Activated naive CD4-positive, alpha-beta T cell treated with anti-CD3 and anti-CD28 coated beads, Interleukin-2, amount 50 U/mL, for 72 hours (primary cell): ENCODE measurements around the gene BAK1. TPM values are rescaled to one million over a fixed set of nuclear protein-coding genes. Genes with fewer than 3 reads are reported as not detected.

Source experiments
- ATAC-seq, 2 donors: fragments of 150-1000 bp; cut with Tn5 transposase; 2 replicates each; pipeline ENCODE4 v1.10.0; 2021; ENCODE audit warnings: mild to moderate bottlenecking in 2 of 2, moderate library complexity in 2 of 2
- DNase-seq, 2 donors: peaks; one replicate each; pipeline ENCODE4 v3.0.0; 2021 to 2022; ENCODE audit warnings: low spot score in 2 of 2
- H3K27ac Mint-ChIP-seq, 2 donors: one replicate each; pipeline ENCODE4 v1.8.0; 2022; ENCODE audit warnings: mild to moderate bottlenecking in 2 of 2, mixed read lengths in 2 of 2
- H3K36me3 Mint-ChIP-seq, 2 donors: one replicate each; pipeline ENCODE4 v1.8.0; 2022; ENCODE audit warnings: mixed read lengths in 2 of 2
- H3K9me3 Mint-ChIP-seq, 2 donors: one replicate each; pipeline ENCODE4 v1.8.0; 2022; ENCODE audit warnings: mixed read lengths in 2 of 2
- total RNA-seq, 2 donors: library from RNA; stranded (reverse); gene quantifications; one replicate each; pipeline ENCODE4 v1.2.3, GENCODE V29; 2022

BAK1 gene
- total RNA-seq, 2 donors from 2014 or later: 43.8 to 57.0 TPM

DNA sequence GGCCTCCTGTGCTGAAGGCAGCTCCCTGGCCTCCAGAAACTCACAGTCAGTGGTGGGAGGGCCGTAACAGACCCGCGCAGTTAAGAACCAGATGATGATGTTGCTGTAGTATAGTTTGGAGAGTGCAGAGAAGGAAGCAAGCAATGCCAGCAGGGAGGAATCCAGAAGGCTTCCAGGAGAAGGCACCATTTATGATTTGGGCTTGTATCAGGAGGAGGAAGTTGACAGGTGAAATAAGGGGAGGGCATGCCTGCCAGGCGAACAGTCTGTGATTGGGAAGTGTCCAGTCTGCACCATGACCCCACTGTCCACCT is 13.3 kb upstream of the BAK1 start:
- ATAC-seq: no peak
- DNase-seq: no peak
- Mint-ChIP-seq H3K9me3 (peaks cover 0 to 4% of the 10 kb centered on the region in 2 donors), H3K36me3 (peaks cover 0 to 4% of the 10 kb centered on the region in 2 donors), H3K27ac (no peak overlapping the region)

- DNase-seq: peak in 1 of 2 donors; percentile 41
- peak; percentile 52 to 65 for ATAC-seq
- Mint-ChIP-seq H3K27ac (peak overlapping the region; percentile 46 to 67), H3K36me3 (peaks cover 0 to 4% of the 10 kb centered on the region in 2 donors), H3K9me3 (peaks cover 0 to 4% of the 10 kb centered on the region in 2 donors)
Observed at GRCh38 chr6:33592595-33593413, 12.7 kb upstream of the BAK1 start.

GRCh38 chr6:33592280-33592594 is 12.2 kb upstream of the BAK1 start:
- no peak for ATAC-seq

DNA sequence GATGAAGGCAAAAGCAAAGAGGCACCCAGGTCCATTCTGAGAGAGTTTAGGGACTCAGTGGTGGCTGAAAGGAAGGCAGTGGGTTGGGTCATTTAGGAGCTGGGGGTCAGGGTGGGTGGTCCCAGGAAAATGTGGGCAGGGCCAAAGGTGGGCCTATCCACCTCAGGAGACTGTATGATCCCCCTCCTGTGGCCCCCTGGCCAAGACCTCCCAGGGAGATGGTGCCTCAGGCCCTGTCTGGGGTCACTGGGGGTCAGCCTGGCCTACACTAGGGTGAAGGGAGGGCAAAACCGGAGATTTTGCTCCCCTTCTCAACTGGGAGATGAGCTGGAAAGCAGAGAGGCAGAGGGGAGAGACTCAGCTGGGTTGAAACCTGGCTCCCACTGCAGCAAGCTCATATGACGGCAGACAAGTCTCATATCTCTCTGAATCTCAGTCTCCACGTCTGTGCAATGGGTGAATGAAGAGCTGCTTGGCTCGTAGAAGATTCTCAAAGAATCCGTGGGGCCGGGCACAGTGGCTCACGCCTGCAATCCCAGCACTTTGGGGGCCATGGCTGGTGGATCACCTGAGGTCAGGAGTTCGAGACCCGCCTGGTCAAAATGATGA is 11.5 kb upstream of the BAK1 start:
- ATAC-seq: no peak
- DNase-seq: no peak
- peak overlapping the region in 1 of 2 donors; percentile 78 for H3K27ac Mint-ChIP-seq
- peaks cover 0 to 4% of the 10 kb centered on the region in 2 donors for H3K9me3 Mint-ChIP-seq
- H3K36me3 Mint-ChIP-seq: peaks cover 0 to 4% of the 10 kb centered on the region in 2 donors

More at GRCh38 chr6:33592280-33592594, 12.2 kb upstream of the BAK1 start:
- peaks cover 0 to 4% of the 10 kb centered on the region in 2 donors for H3K9me3 Mint-ChIP-seq
- H3K36me3 Mint-ChIP-seq: peaks cover 0 to 4% of the 10 kb centered on the region in 2 donors
- no peak for DNase-seq
- peak overlapping the region; percentile 5 to 67 for H3K27ac Mint-ChIP-seq

GRCh38 chr6:33590531-33591198 is 10.6 kb upstream of the BAK1 start:
- Mint-ChIP-seq H3K36me3 (peaks cover 0 to 4% of the 10 kb centered on the region in 2 donors), H3K27ac (peak overlapping the region in 1 of 2 donors; percentile 78), H3K9me3 (peaks cover 0 to 4% of the 10 kb centered on the region in 2 donors)
- ATAC-seq (no peak), DNase-seq (no peak)

DNA sequence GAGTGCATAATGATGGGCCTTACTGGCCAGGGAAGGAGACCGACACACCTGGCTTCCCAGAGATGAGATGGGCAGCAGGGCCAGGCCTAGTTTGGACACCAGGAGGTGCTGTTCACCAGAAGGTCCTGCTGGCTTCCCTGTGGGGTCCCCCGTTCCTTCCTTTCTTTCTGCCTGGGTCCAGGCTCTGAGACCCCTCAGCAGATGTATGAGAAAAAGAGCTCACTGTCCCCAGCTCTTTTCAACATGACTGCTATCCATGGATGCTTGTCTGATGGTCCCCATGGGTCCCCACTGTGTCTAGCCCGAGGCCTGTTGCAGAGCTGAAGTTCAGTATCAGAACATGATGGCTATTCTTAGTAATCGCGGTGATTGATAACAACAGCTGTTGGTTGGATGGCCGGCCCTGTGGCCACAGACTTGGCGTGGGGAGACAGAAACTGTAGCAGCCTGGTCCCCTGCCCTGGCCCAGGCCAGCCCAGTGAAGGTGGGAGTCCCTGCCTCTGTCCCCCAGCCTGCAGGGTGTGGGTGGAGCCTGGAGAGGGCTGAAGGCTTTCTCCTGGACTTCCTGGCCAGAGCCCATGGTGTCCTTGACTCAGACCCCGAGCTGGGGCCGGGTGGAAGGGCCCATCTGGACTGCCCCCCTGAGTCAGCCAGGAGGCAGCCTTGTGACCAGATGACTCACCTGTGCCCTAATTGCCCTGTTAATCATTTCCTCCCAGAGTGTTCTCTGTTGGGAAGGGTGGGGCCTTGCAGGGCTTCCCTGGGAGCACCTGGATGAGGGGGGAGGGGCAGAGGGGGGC is 9.9 kb upstream of the BAK1 start:
- H3K27ac Mint-ChIP-seq: peak overlapping the region in 1 of 2 donors; percentile 78

DNA sequence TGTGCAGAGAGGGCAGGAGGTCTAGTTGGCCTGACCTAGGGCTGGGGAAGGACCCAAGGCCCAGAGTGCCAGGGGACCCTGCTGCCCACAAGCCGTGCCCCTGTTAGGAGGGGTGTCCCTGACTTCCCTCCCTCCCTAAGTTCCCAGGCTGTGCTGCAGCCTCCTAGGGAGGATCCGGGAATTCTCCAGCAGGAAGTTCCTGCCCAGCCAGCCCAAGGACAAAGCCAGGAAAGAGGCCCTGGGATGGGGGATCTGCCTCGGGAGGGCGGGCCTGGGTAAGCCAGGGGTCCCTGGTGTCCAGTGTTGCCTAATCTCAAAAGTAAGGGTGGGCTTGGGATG is 9.3 kb upstream of the BAK1 start:
- Mint-ChIP-seq H3K36me3 (peaks cover 0 to 4% of the 10 kb centered on the region in 2 donors), H3K9me3 (peaks cover 0 to 4% of the 10 kb centered on the region in 2 donors), H3K27ac (peak overlapping the region in 1 of 2 donors; percentile 78)
- ATAC-seq (no peak), DNase-seq (no peak)

More for the DNA sequence above, 9.9 kb upstream of the BAK1 start:
- peaks cover 0 to 4% of the 10 kb centered on the region in 2 donors for H3K9me3 Mint-ChIP-seq
- H3K36me3 Mint-ChIP-seq: peaks cover 0 to 4% of the 10 kb centered on the region in 2 donors
- DNase-seq (peak in 1 of 2 donors; percentile 50), ATAC-seq (peak; percentile 20 to 70)

DNA sequence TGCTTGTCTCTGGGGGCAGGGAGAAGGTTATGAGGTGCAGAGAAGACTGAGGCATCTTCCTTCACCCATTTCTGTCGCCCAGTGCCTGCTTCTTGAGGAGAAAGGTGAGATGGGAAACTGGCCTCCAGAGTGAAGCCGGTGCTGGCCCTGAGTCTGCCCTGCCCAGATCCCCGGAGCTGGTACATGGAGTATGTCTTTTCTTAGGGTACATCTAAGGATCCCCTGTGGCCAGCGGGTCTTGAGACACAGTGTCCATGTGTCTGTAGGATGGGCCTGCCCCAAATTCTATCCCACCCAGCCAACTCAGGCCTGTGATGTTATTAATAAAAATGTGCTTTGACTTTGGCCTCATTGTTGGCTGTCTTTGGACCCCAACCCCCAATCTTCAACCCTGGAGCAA is 8.8 kb upstream of the BAK1 start:
- Mint-ChIP-seq H3K9me3 (peaks cover 0 to 4% of the 10 kb centered on the region in 2 donors), H3K36me3 (peaks cover 0 to 4% of the 10 kb centered on the region in 2 donors), H3K27ac (no peak overlapping the region)
- DNase-seq (no peak), ATAC-seq (no peak)

- DNase-seq (no peak), ATAC-seq (no peak)
- H3K9me3 Mint-ChIP-seq: peaks cover 0 to 4% of the 10 kb centered on the region in 2 donors
- peaks cover 0 to 1% of the 10 kb centered on the region in 2 donors for H3K36me3 Mint-ChIP-seq
- peak overlapping the region in 1 of 2 donors; percentile 7 for H3K27ac Mint-ChIP-seq
Observed at GRCh38 chr6:33587529-33587928, 7.5 kb upstream of the BAK1 start.

- H3K36me3 Mint-ChIP-seq: no peaks in the 10 kb centered on the region
- peak in 1 of 2 donors; percentile 12 for ATAC-seq
- H3K9me3 Mint-ChIP-seq: no peaks in the 10 kb centered on the region
- peak overlapping the region in 1 of 2 donors; percentile 90 for H3K27ac Mint-ChIP-seq
- DNase-seq: no peak
Observed at GRCh38 chr6:33586108-33586640, 6.1 kb upstream of the BAK1 start.

- ATAC-seq: peak; percentile 82 to 87
- Mint-ChIP-seq H3K9me3 (no peaks in the 10 kb centered on the region), H3K27ac (peak overlapping the region; percentile 74 to 90), H3K36me3 (no peaks in the 10 kb centered on the region)
- DNase-seq: peak; percentile 92 to 93
Observed at GRCh38 chr6:33585403-33586107, 5.5 kb upstream of the BAK1 start.

DNA sequence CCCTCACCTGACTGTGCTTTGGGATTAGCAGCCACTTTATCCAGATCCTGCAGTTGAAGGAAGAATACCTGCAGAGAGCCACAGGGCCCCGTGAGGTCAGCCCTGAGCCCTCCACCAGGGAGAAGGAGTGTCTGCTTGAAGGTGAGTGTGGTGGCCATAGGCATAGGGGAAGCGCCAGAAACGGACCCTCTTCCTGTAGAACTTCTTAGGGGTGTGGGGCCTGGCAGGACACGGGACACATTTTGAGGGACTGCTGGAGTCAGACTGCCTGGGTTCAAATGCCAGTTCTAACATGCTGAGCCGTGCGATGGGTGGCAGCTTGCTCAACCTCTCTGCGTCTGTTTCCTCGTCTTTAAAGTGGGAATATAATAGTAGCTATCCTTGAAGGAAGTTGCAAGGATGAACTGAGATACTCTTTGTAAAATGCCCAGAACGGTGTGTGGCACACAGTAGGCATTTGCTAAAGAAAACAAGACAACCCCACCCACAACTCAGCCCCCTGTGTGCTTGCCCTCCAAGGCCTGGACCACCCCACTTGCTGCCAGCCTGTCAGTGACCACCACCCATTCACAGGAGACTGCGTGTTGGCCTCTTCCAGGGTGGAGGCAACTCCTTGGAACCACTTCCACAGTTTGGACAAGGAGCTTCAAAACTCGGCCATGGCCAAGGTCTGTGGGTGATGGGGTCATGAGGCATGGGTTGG is 4.8 kb upstream of the BAK1 start:
- H3K36me3 Mint-ChIP-seq: peaks cover 0 to 2% of the 10 kb centered on the region in 2 donors
- peak overlapping the region in 1 of 2 donors; percentile 90 for H3K27ac Mint-ChIP-seq
- no peaks in the 10 kb centered on the region for H3K9me3 Mint-ChIP-seq
- no peak for ATAC-seq
- no peak for DNase-seq

- H3K36me3 Mint-ChIP-seq: peaks cover 10 to 13% of the 10 kb centered on the region in 2 donors
- DNase-seq (no peak), ATAC-seq (no peak)
- H3K27ac Mint-ChIP-seq: peak overlapping the region; percentile 50 to 90
- no peaks in the 10 kb centered on the region for H3K9me3 Mint-ChIP-seq
Observed at GRCh38 chr6:33583591-33584155, 3.6 kb upstream of the BAK1 start.

GRCh38 chr6:33581186-33581585 is 1.1 kb upstream of the BAK1 start:
- Mint-ChIP-seq H3K36me3 (peaks cover 22 to 28% of the 10 kb centered on the region in 2 donors), H3K27ac (no peak overlapping the region), H3K9me3 (no peaks in the 10 kb centered on the region)
- no peak for ATAC-seq
- no peak for DNase-seq

GRCh38 chr6:33578588-33579011 is 1.5 kb downstream of the BAK1 start:
- Mint-ChIP-seq H3K9me3 (no peaks in the 10 kb centered on the region), H3K36me3 (peaks cover 30 to 35% of the 10 kb centered on the region in 2 donors), H3K27ac (peak overlapping the region; percentile 93 to 97)
- peak; percentile 26 to 42 for ATAC-seq
- no peak for DNase-seq
